ENCODE data around the gene SSTR1. TPM values are rescaled to one million over a fixed set of nuclear protein-coding genes. Genes with fewer than 3 reads are reported as not detected.

The SSTR1 gene
- total and polyA plus RNA-seq, 2 donors (not counting 3 experiments of a cell fraction or from before 2014, with no cell fraction given) = 1.4 to 1.9 TPM

- no TSS peak for BruUV-seq (replicated peaks)
- no peak for FAIRE-seq
Measured at GRCh38 chr14:38202444-38203191, 5.1 kb upstream of the SSTR1 start.

GRCh38 chr14:38203929-38204718 lies 3.6 kb upstream of the SSTR1 start:
- no peak overlapping the region for H3K4me2 ChIP-seq (ENCODE audit: insufficient read depth, low read length)
- POLR2A ChIA-PET = no interaction called here
- no peak overlapping the region for H3K4me3 ChIP-seq (replicated peaks in 1 of 3; ENCODE audit: insufficient read depth in 1 of 3, low read depth in 1 of 3, low read length in 3 of 3)
- no peak overlapping the region for H2AFZ ChIP-seq (ENCODE audit: low read depth, low read length)
- dilution Hi-C loops (cut with MboI; ENCODE audit: extremely low pct_ligation_motif_present, low sequenced_read_pairs) (no loop called here), intact Hi-C loops (cut with micrococcal nuclease) (no loop called here)
- CTCF ChIA-PET = interaction anchor here (0.6 to 1.0 kb wide), 3 partner anchors 12 to 218 kb away, joined by 3 to 4 read pairs (median 3); no protein-coding TSS in a partner anchor
- H3K27me3 ChIP-seq (ENCODE audit: control insufficient read depth in 2 of 2, insufficient read depth in 2 of 2, low read length in 2 of 2) = no peaks in the 10 kb centered on the region
- no peaks in the 10 kb centered on the region for H3K9me1 ChIP-seq (replicated peaks; ENCODE audit: control insufficient read depth, extremely low read depth, insufficient read depth, low read length)
- TF ChIP-seq MYC (IDR thresholded peaks at IDR 0.05; ENCODE audit: low read depth, low read length) (no peak), JUN (IDR thresholded peaks at IDR 0.05; ENCODE audit: borderline replicate concordance, insufficient read depth, insufficient read length, low read depth) (peak; percentile 34), POLR2AphosphoS5 (IDR thresholded peaks at IDR 0.05; ENCODE audit: insufficient read depth, low read depth, low read length) (no peak), POLR2A (IDR thresholded peaks at IDR 0.05; ENCODE audit: low read depth, low read length) (no peak), MAX (IDR thresholded peaks at IDR 0.05; ENCODE audit: insufficient read depth, insufficient read length) (no peak), CTCF (IDR thresholded peaks at IDR 0.05; ENCODE audit: extremely low read depth in 1 of 2, insufficient read depth in 1 of 2, low read depth in 1 of 2, low read length in 2 of 2) (no peak), GATA2 (IDR thresholded peaks at IDR 0.05; ENCODE audit: insufficient read depth, insufficient read length, low read depth, low read length) (no peak), FOS (IDR thresholded peaks at IDR 0.05; ENCODE audit: borderline replicate concordance, insufficient read depth, low read length) (peak; percentile 31), EZH2 (IDR thresholded peaks at IDR 0.05; ENCODE audit: borderline replicate concordance, low read depth, low read length, severe bottlenecking) (no peak)
- BruUV-seq (replicated peaks) = no TSS peak
- H3K4me1 ChIP-seq (ENCODE audit: control insufficient read depth, extremely low read depth, insufficient read depth, low read length) = peaks cover 19% of the 10 kb centered on the region
- no peaks in the 10 kb centered on the region for H4K20me1 ChIP-seq (replicated peaks; ENCODE audit: control insufficient read depth, extremely low read depth, insufficient read depth, low read length)
- no peak overlapping the region for H3K9ac ChIP-seq (replicated peaks; ENCODE audit: extremely low read depth, insufficient read depth, low read length)
- DNase-seq (ENCODE audit: low read depth, low spot score) = no peak
- FAIRE-seq = no peak
- no peaks in the 10 kb centered on the region for H3K36me3 ChIP-seq (ENCODE audit: control insufficient read depth in 2 of 2, extremely low read depth in 1 of 2, insufficient read depth in 2 of 2, low read length in 2 of 2)
- no peaks in the 10 kb centered on the region for H3K9me3 ChIP-seq (replicated peaks; ENCODE audit: control insufficient read depth, insufficient read depth, low read length)
- H3K27ac ChIP-seq (ENCODE audit: insufficient read depth, low read depth, low read length) = no peak overlapping the region
- H3K79me2 ChIP-seq (ENCODE audit: control insufficient read depth, insufficient read depth, low read length) = no peaks in the 10 kb centered on the region

More at GRCh38 chr14:38202444-38203191, 5.1 kb upstream of the SSTR1 start:
- no peak overlapping the region for H3K4me3 ChIP-seq (replicated peaks in 1 of 3; ENCODE audit: insufficient read depth in 1 of 3, low read depth in 1 of 3, low read length in 3 of 3)
- H3K9me3 ChIP-seq (replicated peaks; ENCODE audit: control insufficient read depth, insufficient read depth, low read length) = no peaks in the 10 kb centered on the region
- no peaks in the 10 kb centered on the region for H4K20me1 ChIP-seq (replicated peaks; ENCODE audit: control insufficient read depth, extremely low read depth, insufficient read depth, low read length)
- no peak overlapping the region for H3K9ac ChIP-seq (replicated peaks; ENCODE audit: extremely low read depth, insufficient read depth, low read length)
- POLR2A ChIA-PET = no interaction called here
- H3K27ac ChIP-seq (ENCODE audit: insufficient read depth, low read depth, low read length) = no peak overlapping the region
- CTCF ChIA-PET = no interaction called here
- no peaks in the 10 kb centered on the region for H3K79me2 ChIP-seq (ENCODE audit: control insufficient read depth, insufficient read depth, low read length)
- H3K4me1 ChIP-seq (ENCODE audit: control insufficient read depth, extremely low read depth, insufficient read depth, low read length) = peaks cover 5% of the 10 kb centered on the region
- no peaks in the 10 kb centered on the region for H3K9me1 ChIP-seq (replicated peaks; ENCODE audit: control insufficient read depth, extremely low read depth, insufficient read depth, low read length)
- no peaks in the 10 kb centered on the region for H3K27me3 ChIP-seq (ENCODE audit: control insufficient read depth in 2 of 2, insufficient read depth in 2 of 2, low read length in 2 of 2)
- no peak overlapping the region for H2AFZ ChIP-seq (ENCODE audit: low read depth, low read length)
- dilution Hi-C loops (cut with MboI; ENCODE audit: extremely low pct_ligation_motif_present, low sequenced_read_pairs) = no loop called here
- H3K4me2 ChIP-seq (ENCODE audit: insufficient read depth, low read length) = no peak overlapping the region
- TF ChIP-seq EZH2 (IDR thresholded peaks at IDR 0.05; ENCODE audit: borderline replicate concordance, low read depth, low read length, severe bottlenecking) = no peak
- TF ChIP-seq POLR2AphosphoS5 (IDR thresholded peaks at IDR 0.05; ENCODE audit: insufficient read depth, low read depth, low read length) = no peak
- TF ChIP-seq JUN (IDR thresholded peaks at IDR 0.05; ENCODE audit: borderline replicate concordance, insufficient read depth, insufficient read length, low read depth) = no peak
- no peak for TF ChIP-seq GATA2 (IDR thresholded peaks at IDR 0.05; ENCODE audit: insufficient read depth, insufficient read length, low read depth, low read length)
- TF ChIP-seq MAX (IDR thresholded peaks at IDR 0.05; ENCODE audit: insufficient read depth, insufficient read length) = no peak
- TF ChIP-seq POLR2A (IDR thresholded peaks at IDR 0.05; ENCODE audit: low read depth, low read length) = no peak
- TF ChIP-seq MYC (IDR thresholded peaks at IDR 0.05; ENCODE audit: low read depth, low read length) = no peak
- no peak for TF ChIP-seq FOS (IDR thresholded peaks at IDR 0.05; ENCODE audit: borderline replicate concordance, insufficient read depth, low read length)
- H3K36me3 ChIP-seq (ENCODE audit: control insufficient read depth in 2 of 2, extremely low read depth in 1 of 2, insufficient read depth in 2 of 2, low read length in 2 of 2) = no peaks in the 10 kb centered on the region
- intact Hi-C loops (cut with micrococcal nuclease) = no loop called here
- no peak for DNase-seq (ENCODE audit: low read depth, low spot score)
